Measurements from ENCODE around the gene TDG. TPM values are rescaled to one million over a fixed set of nuclear protein-coding genes. Genes with fewer than 3 reads are reported as not detected.

The TDG gene
- total RNA-seq, 1 experiment from 2014 or later: 31.6 TPM

- peaks cover 30% of the 10 kb centered on the region for H3K36me3 Mint-ChIP-seq (ENCODE audit: insufficient read depth, unreplicated experiment)
- peak overlapping the region; percentile 75 for H3K4me3 Mint-ChIP-seq (ENCODE audit: unreplicated experiment)
- no peak for DNase-seq (ENCODE audit: unreplicated experiment)
- H3K4me1 Mint-ChIP-seq (ENCODE audit: insufficient read depth, unreplicated experiment): peaks cover 18% of the 10 kb centered on the region
- no peaks in the 10 kb centered on the region for H3K27me3 Mint-ChIP-seq (ENCODE audit: insufficient read depth, unreplicated experiment)
- ChIA-PET CTCF (interaction anchor here (0.5 to 1.0 kb wide), 2 partner anchors 87 to 180 kb away, joined by 3 to 4 read pairs; partner anchors contain the start of gene NT5DC3), POLR2A (interaction anchor here (0.7 to 6.1 kb wide), 9 partner anchors 10 to 343 kb away, joined by 3 to 97 read pairs (median 3); partner anchors contain the start of genes NT5DC3 and TDG)
- no peaks in the 10 kb centered on the region for H3K9me3 Mint-ChIP-seq (ENCODE audit: unreplicated experiment)
- H3K27ac Mint-ChIP-seq (ENCODE audit: low read depth, unreplicated experiment): peak overlapping the region; percentile 58
- TF ChIP-seq CTCF (IDR thresholded peaks at IDR 0.05; ENCODE audit: unreplicated experiment): no peak
- intact Hi-C loops (cut with micrococcal nuclease): loop anchor here (2.0 kb wide), 1 partner anchor 50 kb away; no protein-coding TSS in a partner anchor
- no TSS peak for BruUV-seq (replicated peaks)
Measured at GRCh38 chr12:103928682-103929045, 37.0 kb upstream of the TDG start.

GRCh38 chr12:103929046-103929783 is 36.5 kb upstream of the TDG start:
- ChIA-PET CTCF (interaction anchor here (0.6 to 1.6 kb wide), 7 partner anchors 27 to 832 kb away, joined by 3 to 7 read pairs (median 3); partner anchors contain the start of genes NT5DC3 and TDG), POLR2A (interaction anchor here (0.6 to 6.1 kb wide), 42 partner anchors 8 to 1178 kb away, joined by 3 to 97 read pairs (median 5); partner anchors contain the start of genes HCFC2, NFYB, NT5DC3 and TDG)
- peak overlapping the region; percentile 58 for H3K27ac Mint-ChIP-seq (ENCODE audit: low read depth, unreplicated experiment)
- peak; percentile 94 for DNase-seq (ENCODE audit: unreplicated experiment)
- H3K9me3 Mint-ChIP-seq (ENCODE audit: unreplicated experiment): no peaks in the 10 kb centered on the region
- peaks cover 35% of the 10 kb centered on the region for H3K36me3 Mint-ChIP-seq (ENCODE audit: insufficient read depth, unreplicated experiment)
- TF ChIP-seq CTCF (IDR thresholded peaks at IDR 0.05; ENCODE audit: unreplicated experiment): no peak
- peaks cover 18% of the 10 kb centered on the region for H3K4me1 Mint-ChIP-seq (ENCODE audit: insufficient read depth, unreplicated experiment)
- H3K4me3 Mint-ChIP-seq (ENCODE audit: unreplicated experiment): peak overlapping the region; percentile 75
- H3K27me3 Mint-ChIP-seq (ENCODE audit: insufficient read depth, unreplicated experiment): no peaks in the 10 kb centered on the region
- intact Hi-C loops (cut with micrococcal nuclease): loop anchor here (2.0 kb wide), 1 partner anchor 50 kb away; no protein-coding TSS in a partner anchor
- BruUV-seq (replicated peaks): TSS peak; percentile 77

- Mint-ChIP-seq H3K27ac (ENCODE audit: low read depth, unreplicated experiment) (peak overlapping the region; percentile 58), H3K27me3 (ENCODE audit: insufficient read depth, unreplicated experiment) (no peaks in the 10 kb centered on the region)
- CTCF ChIA-PET: interaction anchor here (0.6 to 1.6 kb wide), 7 partner anchors 18 to 831 kb away, joined by 3 to 7 read pairs (median 3); partner anchors contain the start of genes NT5DC3 and TDG
Measured at GRCh38 chr12:103929784-103930033, 36.0 kb upstream of the TDG start.

More at GRCh38 chr12:103929784-103930033, 36.0 kb upstream of the TDG start:
- peak overlapping the region; percentile 75 for H3K4me3 Mint-ChIP-seq (ENCODE audit: unreplicated experiment)
- intact Hi-C loops (cut with micrococcal nuclease): loop anchor here (1.0 to 2.0 kb wide), 3 partner anchors 28 to 134 kb away; a partner anchor contains a TSS
- H3K4me1 Mint-ChIP-seq (ENCODE audit: insufficient read depth, unreplicated experiment): peaks cover 18% of the 10 kb centered on the region
- H3K9me3 Mint-ChIP-seq (ENCODE audit: unreplicated experiment): no peaks in the 10 kb centered on the region
- peaks cover 40% of the 10 kb centered on the region for H3K36me3 Mint-ChIP-seq (ENCODE audit: insufficient read depth, unreplicated experiment)
- no TSS peak for BruUV-seq (replicated peaks)
- POLR2A ChIA-PET: interaction anchor here (0.6 to 6.1 kb wide), 47 partner anchors 9 to 1178 kb away, joined by 3 to 97 read pairs (median 4); partner anchors contain the start of genes HCFC2, NFYB, NT5DC3 and TDG
- no peak for DNase-seq (ENCODE audit: unreplicated experiment)
- TF ChIP-seq CTCF (IDR thresholded peaks at IDR 0.05; ENCODE audit: unreplicated experiment): no peak
